Transverse colon (tissue), 4 donors: ENCODE results near the gene SULT4A1. TPM values are rescaled to one million over a fixed set of nuclear protein-coding genes. Genes with fewer than 3 reads are reported as not detected.
A peak's percentile ranks its signal among the peaks of the same experiment; 100 is the strongest.

Source experiments
- DNase-seq: peaks from one replicate; pipeline ENCODE4 v3.0.0-alpha.2; 2019
- H3K27ac ChIP-seq, 4 donors: fragments of 200-600 bp; sonication (generic); 2 replicates each; pipeline ENCODE4 v1.5.1; 2016 to 2018; ENCODE audit warnings: inconsistent platforms in 4 of 4
- H3K27me3 ChIP-seq: fragments of 200-600 bp; sonication (generic); 2 replicates; pipeline ENCODE4 v1.5.1; 2017; ENCODE audit warnings: inconsistent platforms
- H3K36me3 ChIP-seq, 4 donors: fragments of 200-600 bp; sonication (generic); 2 replicates each; pipeline ENCODE4 v1.5.1; 2017 to 2019; ENCODE audit warnings: inconsistent platforms in 4 of 4
- H3K4me1 ChIP-seq, 4 donors: fragments of 200-600 bp; sonication (generic); 2 replicates each; pipeline ENCODE4 v1.5.1; 2017 to 2020; ENCODE audit warnings: inconsistent platforms in 4 of 4
- H3K4me3 ChIP-seq, 4 donors: fragments of 200-600 bp; sonication (generic); 1 replicate in 1 of 4; 2 replicates in 3 of 4; pipeline versions ENCODE4 v1.5.1 to v1.6.1; 2017 to 2019; ENCODE audit warnings: inconsistent platforms in 4 of 4
- H3K9me3 ChIP-seq, 2 donors: fragments of 200-600 bp; sonication (generic); 2 replicates each; pipeline ENCODE4 v1.5.1; 2017 to 2019; ENCODE audit warnings: inconsistent platforms in 2 of 2
- CTCF ChIP-seq, 5 experiments: fragments of 200-600 bp in 3 of 5; fragments of 450-650 bp in 2 of 5; sonication (generic) in 3 of 5; IDR thresholded peaks; 1 replicate in 2 of 5; 2 replicates in 3 of 5; pipeline ENCODE4 v1.5.1; 2016 to 2017; ENCODE audit warnings: antibody characterized with exemption in 5 of 5, inconsistent platforms in 3 of 5, mild to moderate bottlenecking in 2 of 5, moderate library complexity in 1 of 5
- EP300 ChIP-seq: sonication (generic); formaldehyde crosslinking; IDR thresholded peaks from one replicate; pipeline ENCODE4 v1.6.1; 2017; ENCODE audit warnings: antibody characterized with exemption, low read depth
- POLR2A ChIP-seq: fragments of 450-650 bp; IDR thresholded peaks from one replicate; pipeline ENCODE4 v1.6.1; 2016; ENCODE audit warnings: antibody characterized with exemption, mild to moderate bottlenecking, moderate library complexity
- POLR2AphosphoS5 ChIP-seq, 3 donors: sonication (generic); formaldehyde crosslinking; IDR thresholded peaks; one replicate each; pipeline ENCODE4 v1.6.1; 2016; ENCODE audit warnings: antibody characterized with exemption in 3 of 3
- WGBS, 2 donors: methylation state at CpG; one replicate each; pipeline ENCODE4 v1.1.5; 2018; ENCODE audit warnings: low coverage in 1 of 2; 5-methylcytosine and 5-hydroxymethylcytosine counted together
- in situ Hi-C, 4 donors: fragments of 200-750 bp; cut with MboI; loops; one replicate each; pipeline versions ENCODE4 v1.15.0 to v1.15.1; 2017; ENCODE audit warnings: low sequenced_read_pairs in 3 of 4, low pct_ligation_motif_present in 1 of 4, low pct_unique_long_range_greater_than_20kb in 1 of 4
- intact Hi-C: fragments of 100-400 bp; cut with DNase I; formaldehyde crosslinking; loops from one replicate; pipeline ENCODE4 v1.15.1; 2023; ENCODE audit warnings: low total_unique reads
- total RNA-seq, 4 donors: library from RNA; depleted of rRNA; stranded (reverse); fragments of >200 nt; gene quantifications; one replicate each; pipeline ENCODE4 v1.1.0, GENCODE V29; 2016

SULT4A1 gene
- total RNA-seq, 4 donors from 2014 or later = 0.32 to 0.68 TPM; not detected in 2

GRCh38 chr22:43883719-43884415 lies 21.6 kb upstream of the SULT4A1 start:
- in situ Hi-C loops = no loop called here
- intact Hi-C loops = no loop called here
- H3K27me3 ChIP-seq = peaks cover 12% of the 10 kb centered on the region
- H3K4me1 ChIP-seq = no peaks in the 10 kb centered on the region
- H3K36me3 ChIP-seq = no peaks in the 10 kb centered on the region
- no peak for DNase-seq
- 80 to 81% methylated on average over 1 to 17 of the region's 17 CpGs for WGBS, 2 donors
- no peaks in the 10 kb centered on the region for H3K9me3 ChIP-seq
- no peak overlapping the region for H3K27ac ChIP-seq
- H3K4me3 ChIP-seq = no peak overlapping the region
- no peak for TF ChIP-seq POLR2AphosphoS5 (IDR thresholded peaks at IDR 0.05)
- no peak for TF ChIP-seq CTCF (IDR thresholded peaks at IDR 0.05)
- no peak for TF ChIP-seq POLR2A
- TF ChIP-seq EP300 = no peak

GRCh38 chr22:43883012-43883661 lies 20.8 kb upstream of the SULT4A1 start:
- no peaks in the 10 kb centered on the region for H3K4me1 ChIP-seq
- peak; percentile 36 for DNase-seq
- in situ Hi-C loops = no loop called here
- no peak overlapping the region for H3K27ac ChIP-seq
- TF ChIP-seq CTCF (IDR thresholded peaks at IDR 0.05) = peak in 4 of 5 experiments; percentile 22 to 50 (median 44)
- TF ChIP-seq EP300 = no peak
- H3K9me3 ChIP-seq = no peaks in the 10 kb centered on the region
- intact Hi-C loops = no loop called here
- 18 to 34% methylated on average over 2 to 14 of the region's 14 CpGs for WGBS, 2 donors
- no peaks in the 10 kb centered on the region for H3K36me3 ChIP-seq
- H3K4me3 ChIP-seq = no peak overlapping the region
- peaks cover 8% of the 10 kb centered on the region for H3K27me3 ChIP-seq

- intact Hi-C loops = no loop called here
- DNase-seq = no peak
- H3K4me3 ChIP-seq = no peak overlapping the region
- in situ Hi-C loops = no loop called here
- no peaks in the 10 kb centered on the region for H3K36me3 ChIP-seq
- no peak for TF ChIP-seq EP300
- no peak for TF ChIP-seq CTCF (IDR thresholded peaks at IDR 0.05)
- no peak for TF ChIP-seq POLR2AphosphoS5 (IDR thresholded peaks at IDR 0.05)
- TF ChIP-seq POLR2A = no peak
- no peaks in the 10 kb centered on the region for H3K9me3 ChIP-seq
- no peaks in the 10 kb centered on the region for H3K27me3 ChIP-seq
- H3K27ac ChIP-seq = no peak overlapping the region
- H3K4me1 ChIP-seq = no peaks in the 10 kb centered on the region
- 75 to 77% methylated on average over 2 to 9 of the region's 9 CpGs for WGBS, 2 donors
Measured at GRCh38 chr22:43882122-43882767, 19.9 kb upstream of the SULT4A1 start.
